LNCAP (cell line): ENCODE measurements around the gene FUT3.

Source experiments
- CTCF ChIP-seq: fragments of 450-650 bp; IDR thresholded peaks from 2 replicates; pipeline ENCODE4 v1.5.1; 2017; ENCODE audit warnings: mild to moderate bottlenecking

Gene FUT3

DNA sequence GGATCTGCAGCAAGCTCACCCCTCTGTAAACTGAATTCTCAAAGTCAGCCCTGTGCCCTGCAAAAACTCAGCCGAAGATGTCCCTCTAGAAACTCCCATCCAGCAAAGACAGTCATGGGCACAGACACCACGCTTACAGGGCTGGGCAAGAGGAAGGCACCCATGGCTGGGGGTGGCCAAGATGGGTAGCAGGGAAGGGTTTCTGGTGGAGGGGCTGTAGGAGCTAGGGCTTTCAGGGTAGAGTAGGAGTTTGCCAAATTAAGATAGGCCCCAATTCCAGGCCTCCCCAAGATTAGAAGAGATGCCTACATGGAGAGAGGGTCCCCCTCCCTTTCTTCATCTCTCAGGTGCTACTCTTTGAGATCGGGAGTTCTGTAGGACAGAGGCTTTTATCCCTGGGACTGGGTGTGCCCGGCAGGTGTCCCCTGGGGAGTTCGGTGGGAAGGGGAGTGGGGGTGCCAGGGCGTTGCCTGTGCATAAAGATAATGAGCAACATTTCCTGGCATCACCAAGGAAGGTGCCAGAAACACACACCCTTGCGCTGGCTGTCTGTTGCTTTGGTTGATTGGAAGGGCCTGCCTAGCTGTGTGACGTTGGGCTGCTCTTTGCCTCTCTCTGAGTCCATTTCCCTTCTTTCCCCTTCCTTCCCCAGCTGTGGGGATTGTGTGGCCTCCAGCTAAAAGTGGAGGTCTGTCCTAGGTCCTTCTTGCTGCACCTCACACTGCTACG, 37.0 kb downstream of the FUT3 start:
- no peak for TF ChIP-seq CTCF

GRCh38 chr19:5811117-5811516, 40.1 kb downstream of the FUT3 start:
- TF ChIP-seq CTCF = no peak

DNA sequence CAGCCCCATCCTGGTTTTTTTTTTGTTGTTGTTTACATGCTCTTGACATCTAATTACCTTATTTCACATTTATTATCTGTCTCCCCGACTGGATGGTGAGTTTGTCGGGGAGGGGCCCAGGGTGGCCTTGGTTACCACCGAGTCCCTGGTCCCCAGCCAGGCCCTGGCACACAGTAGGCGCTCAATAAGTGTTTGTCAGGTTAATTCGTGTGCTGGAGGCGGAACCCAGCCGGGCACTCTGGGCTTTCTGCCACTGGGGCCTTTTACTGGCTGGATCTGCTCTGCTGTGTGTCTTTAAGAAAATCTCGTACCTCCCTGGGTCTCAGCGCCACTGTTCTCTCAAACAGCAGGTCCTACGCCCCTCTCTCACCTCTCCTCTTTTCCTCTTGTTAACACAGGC, 41.8 kb downstream of the FUT3 start:
- no peak for TF ChIP-seq CTCF

- no peak for TF ChIP-seq CTCF
Measured at GRCh38 chr19:5809053-5809452, 42.2 kb downstream of the FUT3 start.

GRCh38 chr19:5808120-5808816, 43.0 kb downstream of the FUT3 start:
- no peak for TF ChIP-seq CTCF

DNA sequence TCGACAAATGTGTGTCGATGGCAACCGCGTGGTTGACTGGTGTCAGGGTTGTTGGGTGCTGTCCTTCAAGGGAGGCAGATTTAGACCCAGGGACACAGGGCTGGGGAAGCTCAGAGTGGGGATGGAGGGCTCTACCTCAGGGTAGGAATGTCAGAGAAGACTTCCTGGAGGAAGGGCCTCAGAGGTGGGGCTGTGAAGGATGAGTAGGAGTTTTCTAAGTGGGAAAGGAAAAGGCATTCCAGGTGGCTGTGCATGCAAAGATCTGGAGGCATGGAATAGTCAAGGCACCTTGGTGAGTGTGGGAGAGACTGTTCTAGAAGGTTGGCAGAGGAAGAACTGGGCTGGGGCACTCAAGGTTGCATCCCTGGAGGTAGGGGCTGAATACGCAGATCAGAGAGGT, 44.3 kb downstream of the FUT3 start:
- no peak for TF ChIP-seq CTCF

GRCh38 chr19:5806133-5806489, 45.1 kb downstream of the FUT3 start:
- TF ChIP-seq CTCF = peak; percentile 32; the same call in 1 of the 2 replicates
